IMR-90 (cell line): Measurements from ENCODE around the gene PODXL.

Experiments
- CEBPB ChIP-seq: IDR thresholded peaks from 2 replicates; pipeline ENCODE4 v1.6.1; 2012; ENCODE audit warnings: low read depth, low read length, improper control_type of control experiment
- MAFK ChIP-seq: IDR thresholded peaks from 2 replicates; pipeline ENCODE4 v1.6.1; 2012; ENCODE audit warnings: low read depth, low read length, improper control_type of control experiment
- POLR2A ChIP-seq: IDR thresholded peaks from 2 replicates; pipeline ENCODE4 v1.6.1; 2012; ENCODE audit warnings: mild to moderate bottlenecking, low read depth, low read length
- RFX5 ChIP-seq: IDR thresholded peaks from 2 replicates; pipeline ENCODE4 v1.8.0; 2012; ENCODE audit warnings: low read depth, mild to moderate bottlenecking, low read length, moderate library complexity
- TF ChIP-seq, protein P1 (sequence below): conservative IDR thresholded peaks from 2 replicates; pipeline ENCODE4 v1.5.1; 2012; ENCODE audit warnings: mild to moderate bottlenecking, low read depth, low read length, improper control_type of control experiment
- TF ChIP-seq, protein P2 (sequence below): fragments of 150-350 bp; IDR thresholded peaks from 2 replicates; pipeline ENCODE4 v1.6.1; 2017; ENCODE audit warnings: mild to moderate bottlenecking, antibody characterized with exemption, low read length, low read depth

DNA sequence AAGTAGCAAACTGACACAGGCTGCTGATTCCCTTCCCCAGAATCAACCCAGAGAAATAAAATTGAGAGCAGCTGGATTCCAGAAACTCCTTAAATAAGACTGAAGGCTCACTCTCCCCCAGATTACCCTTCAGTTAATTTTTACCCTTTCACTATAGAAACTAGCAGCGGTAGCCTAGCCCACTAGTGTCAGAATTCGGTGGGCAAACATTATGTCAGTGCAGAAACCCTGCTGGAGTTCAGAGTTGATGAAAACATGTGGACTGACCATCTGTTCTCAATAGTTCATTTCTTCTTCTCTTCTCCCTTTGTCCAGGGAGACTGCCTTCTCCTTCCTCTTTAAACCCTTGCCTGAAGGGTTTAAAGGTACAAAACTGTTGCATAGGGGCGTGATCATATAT lies 100.1 kb downstream of the PODXL start:
- TF ChIP-seq RFX5 (no peak), POLR2A (no peak), CEBPB (no peak), MAFK (no peak)
- TF ChIP-seq, protein P1, sequence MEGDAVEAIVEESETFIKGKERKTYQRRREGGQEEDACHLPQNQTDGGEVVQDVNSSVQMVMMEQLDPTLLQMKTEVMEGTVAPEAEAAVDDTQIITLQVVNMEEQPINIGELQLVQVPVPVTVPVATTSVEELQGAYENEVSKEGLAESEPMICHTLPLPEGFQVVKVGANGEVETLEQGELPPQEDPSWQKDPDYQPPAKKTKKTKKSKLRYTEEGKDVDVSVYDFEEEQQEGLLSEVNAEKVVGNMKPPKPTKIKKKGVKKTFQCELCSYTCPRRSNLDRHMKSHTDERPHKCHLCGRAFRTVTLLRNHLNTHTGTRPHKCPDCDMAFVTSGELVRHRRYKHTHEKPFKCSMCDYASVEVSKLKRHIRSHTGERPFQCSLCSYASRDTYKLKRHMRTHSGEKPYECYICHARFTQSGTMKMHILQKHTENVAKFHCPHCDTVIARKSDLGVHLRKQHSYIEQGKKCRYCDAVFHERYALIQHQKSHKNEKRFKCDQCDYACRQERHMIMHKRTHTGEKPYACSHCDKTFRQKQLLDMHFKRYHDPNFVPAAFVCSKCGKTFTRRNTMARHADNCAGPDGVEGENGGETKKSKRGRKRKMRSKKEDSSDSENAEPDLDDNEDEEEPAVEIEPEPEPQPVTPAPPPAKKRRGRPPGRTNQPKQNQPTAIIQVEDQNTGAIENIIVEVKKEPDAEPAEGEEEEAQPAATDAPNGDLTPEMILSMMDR: no peak
- TF ChIP-seq, protein P2, sequence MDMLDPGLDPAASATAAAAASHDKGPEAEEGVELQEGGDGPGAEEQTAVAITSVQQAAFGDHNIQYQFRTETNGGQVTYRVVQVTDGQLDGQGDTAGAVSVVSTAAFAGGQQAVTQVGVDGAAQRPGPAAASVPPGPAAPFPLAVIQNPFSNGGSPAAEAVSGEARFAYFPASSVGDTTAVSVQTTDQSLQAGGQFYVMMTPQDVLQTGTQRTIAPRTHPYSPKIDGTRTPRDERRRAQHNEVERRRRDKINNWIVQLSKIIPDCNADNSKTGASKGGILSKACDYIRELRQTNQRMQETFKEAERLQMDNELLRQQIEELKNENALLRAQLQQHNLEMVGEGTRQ: no peak
